ENCODE data around the gene TRABD.
"Not testable (repeated sequence)": the region's sequence is repeated elsewhere in the genome, so short reads cannot be mapped to it uniquely, and the experiment has no call there.

The TRABD gene

DNA sequence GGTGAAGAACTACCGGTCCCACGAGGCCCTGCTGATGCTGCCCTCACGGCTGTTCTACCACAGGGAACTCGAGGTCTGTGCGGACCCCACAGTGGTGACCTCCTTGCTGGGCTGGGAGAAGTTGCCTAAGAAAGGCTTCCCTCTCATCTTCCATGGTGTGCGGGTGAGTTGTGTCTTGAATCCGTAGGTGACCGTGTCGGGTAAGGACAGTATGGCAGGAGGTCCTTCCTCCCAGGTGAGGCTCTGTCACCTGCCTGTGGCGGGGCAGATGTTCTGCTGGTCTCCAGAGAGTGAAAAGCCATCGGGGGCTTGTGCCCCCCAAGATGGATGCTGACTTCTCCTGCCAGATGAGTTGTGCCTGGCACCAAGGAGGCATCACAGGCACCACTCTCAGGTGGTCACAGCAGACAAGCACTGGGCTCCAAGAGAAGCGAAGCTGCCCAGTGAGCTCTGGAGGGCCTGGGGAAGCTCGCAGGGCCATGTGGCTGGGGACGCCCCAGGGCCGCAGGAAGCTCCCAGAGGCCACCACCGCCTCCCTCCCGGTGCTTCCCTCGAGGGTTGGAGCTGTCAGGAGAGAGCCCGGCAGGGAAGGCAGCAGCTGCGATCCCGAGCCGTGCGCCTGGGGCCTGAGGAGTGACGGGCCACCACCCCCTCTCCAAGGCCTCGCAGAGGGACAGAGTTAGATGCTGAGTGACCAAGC, 32.5 kb upstream of the TRABD start:
- no peak for DNase-seq

GRCh38 chr22:50153756-50154140, 32.0 kb upstream of the TRABD start:
- no peak for DNase-seq

DNA sequence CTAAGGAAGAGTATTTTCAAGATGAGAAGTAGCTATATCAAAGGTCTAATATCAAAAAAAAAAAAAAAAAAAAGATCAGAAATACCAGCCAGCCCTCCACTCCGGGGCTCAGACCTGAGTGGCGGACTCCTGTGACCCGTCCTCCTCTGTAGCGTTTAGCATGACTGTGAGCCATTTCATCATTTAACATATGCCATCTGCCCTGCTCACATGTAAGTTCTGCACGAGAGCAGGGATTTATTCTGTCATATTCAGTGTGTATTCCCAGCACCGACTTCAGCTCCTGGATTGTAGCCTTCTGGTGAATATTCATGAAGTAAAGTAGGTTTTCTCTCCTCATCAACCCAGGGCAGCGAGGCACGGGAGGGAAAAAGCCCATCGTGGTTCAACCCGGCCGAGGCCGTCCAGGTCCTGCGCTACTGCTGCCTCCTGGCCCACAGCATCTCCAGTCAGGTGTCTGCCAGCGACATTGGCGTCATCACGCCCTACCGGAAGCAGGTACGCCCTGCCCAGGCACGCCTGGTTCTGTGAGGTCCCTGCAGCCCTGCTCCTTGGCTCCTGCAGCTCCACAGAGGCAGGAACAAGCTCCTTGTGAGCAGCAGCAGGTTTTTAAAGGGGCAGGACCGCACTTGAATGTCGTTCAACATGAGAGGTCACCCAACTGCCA, 27.9 kb upstream of the TRABD start:
- DNase-seq, result no peak

DNA sequence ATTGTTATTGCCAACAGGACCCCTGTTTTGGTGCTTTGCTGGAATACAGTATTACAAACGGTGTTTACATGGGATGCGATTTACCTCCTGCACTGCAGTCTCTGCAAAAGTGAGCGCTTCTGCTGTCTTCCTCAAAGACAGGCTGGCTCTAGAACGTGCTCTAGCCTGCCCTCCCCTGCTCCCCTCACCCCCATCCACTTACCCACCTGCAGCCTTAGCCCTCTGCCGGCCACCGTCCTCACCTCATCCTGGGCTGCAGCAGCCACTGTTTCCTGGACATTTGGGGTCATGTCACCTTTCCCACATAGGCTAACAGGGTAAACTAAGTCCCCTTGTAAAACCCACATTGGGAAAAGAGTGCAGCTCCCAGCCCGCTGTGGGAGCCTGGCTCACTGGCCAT, 24.8 kb upstream of the TRABD start:
- DNase-seq, result no peak

DNA sequence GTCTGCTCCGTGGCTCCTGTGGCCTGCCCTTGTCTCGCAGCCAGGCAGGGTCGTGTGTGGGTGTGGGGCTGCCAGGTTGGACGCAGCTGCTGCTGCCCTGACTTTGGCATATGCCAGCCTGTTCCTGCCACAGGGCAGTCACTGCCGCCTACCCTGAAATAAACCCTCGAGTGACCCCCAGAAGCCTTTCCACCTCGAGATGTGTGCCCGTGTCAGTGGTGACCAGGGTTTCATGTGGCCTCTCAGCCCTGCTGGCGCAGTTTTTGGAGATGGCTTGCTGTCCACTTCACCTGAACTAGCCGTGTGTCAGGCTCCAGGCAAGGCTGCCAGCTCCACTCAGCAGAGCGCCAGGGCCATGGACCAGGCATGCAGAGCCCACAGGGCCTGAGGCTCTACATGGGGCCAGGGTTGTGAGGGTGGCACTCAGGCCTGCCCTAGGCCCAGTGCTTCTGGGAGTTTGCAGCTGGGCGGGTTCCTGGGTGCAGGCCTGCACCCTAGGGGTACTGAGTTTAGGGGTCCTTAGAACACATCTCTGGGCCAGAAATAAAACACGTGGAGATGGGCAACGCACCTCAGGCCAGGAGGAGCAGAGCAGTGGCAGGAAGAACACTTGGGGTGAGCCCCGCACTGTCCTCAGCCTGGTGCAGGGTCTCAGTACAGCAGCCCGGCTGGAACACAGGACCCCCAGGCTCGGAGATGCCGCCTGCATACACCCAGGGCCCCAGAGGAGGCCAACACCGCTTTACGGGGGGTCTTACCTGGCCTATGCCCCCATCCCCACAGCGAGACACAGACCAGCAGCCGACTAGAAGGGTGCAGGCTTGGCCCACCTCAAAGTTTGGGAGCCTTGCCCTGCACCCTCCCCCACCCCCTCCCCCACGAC, 24.0 kb upstream of the TRABD start:
- no peak for DNase-seq

DNA sequence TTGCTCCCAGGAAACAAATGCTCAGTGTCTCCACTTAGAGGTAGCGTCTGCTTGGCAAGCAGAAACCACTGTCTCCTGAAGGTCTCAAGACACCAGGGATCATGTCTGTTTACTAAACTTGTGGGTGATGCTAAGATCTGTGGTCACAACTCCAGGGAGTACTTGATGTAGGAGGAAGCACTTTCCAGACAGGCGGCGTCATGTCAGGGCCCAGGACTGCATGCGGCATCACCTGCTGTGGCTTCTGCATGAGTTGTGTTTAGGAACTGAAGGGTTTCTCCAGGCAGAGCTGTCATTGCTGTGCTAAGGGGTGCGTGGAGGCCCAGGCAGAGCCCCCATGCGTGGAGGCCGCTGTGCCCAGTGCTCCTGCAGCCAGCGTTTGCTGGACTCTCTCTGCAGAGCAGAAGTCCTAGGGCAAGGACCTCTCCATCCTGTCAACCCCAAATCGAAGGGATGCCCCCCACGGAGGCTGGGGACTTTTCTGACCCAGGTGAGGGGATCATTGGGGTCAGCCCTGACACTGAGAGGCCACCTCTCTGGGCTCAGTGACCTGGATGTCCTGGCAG, 23.2 kb upstream of the TRABD start:
- DNase-seq, result no peak

- no peak for DNase-seq
Observed at GRCh38 chr22:50165436-50166123, 20.1 kb upstream of the TRABD start.

DNA sequence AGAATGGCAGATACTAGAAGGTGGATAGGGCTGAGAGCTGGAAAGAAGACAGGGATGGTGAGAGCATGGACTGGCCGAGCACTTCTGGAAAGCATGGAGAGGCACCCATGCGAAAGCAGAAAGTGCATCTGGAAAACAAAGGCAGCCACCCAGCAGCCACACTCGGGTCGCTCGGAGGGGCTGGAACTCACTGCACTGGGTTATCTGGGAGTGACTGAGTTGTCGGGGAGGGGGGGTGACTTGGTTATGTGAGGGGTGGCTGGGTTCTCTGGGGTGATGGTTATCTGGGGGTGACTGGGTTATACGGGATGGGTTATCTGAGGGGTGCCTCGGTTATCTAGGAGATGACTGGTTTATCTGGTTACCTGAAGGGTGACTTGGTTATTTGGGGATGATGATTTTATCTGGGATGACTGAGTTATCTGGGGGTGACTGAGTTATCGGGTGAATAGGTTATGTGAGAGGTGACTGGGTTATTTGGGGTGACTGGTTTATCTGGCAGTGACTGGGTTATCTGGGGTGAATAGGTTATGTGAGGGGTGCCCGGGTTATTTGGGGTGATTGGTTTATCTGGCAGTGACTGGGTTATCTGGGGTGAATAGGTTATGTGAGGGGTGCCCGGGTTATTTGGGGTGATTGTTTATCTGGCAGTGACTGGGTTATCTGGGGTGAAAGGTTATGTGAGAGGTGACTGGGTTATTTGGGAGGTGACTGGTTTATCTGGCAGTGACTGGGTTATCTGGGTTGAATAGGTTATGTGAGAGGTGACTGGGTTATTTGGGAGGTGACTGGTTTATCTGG, 17.8 kb upstream of the TRABD start:
- DNase-seq, result no peak

GRCh38 chr22:50168490-50169180, 17.1 kb upstream of the TRABD start:
- DNase-seq, result not testable (repeated sequence)

- DNase-seq, result no peak
Observed at GRCh38 chr22:50169181-50169759, 16.4 kb upstream of the TRABD start.

DNA sequence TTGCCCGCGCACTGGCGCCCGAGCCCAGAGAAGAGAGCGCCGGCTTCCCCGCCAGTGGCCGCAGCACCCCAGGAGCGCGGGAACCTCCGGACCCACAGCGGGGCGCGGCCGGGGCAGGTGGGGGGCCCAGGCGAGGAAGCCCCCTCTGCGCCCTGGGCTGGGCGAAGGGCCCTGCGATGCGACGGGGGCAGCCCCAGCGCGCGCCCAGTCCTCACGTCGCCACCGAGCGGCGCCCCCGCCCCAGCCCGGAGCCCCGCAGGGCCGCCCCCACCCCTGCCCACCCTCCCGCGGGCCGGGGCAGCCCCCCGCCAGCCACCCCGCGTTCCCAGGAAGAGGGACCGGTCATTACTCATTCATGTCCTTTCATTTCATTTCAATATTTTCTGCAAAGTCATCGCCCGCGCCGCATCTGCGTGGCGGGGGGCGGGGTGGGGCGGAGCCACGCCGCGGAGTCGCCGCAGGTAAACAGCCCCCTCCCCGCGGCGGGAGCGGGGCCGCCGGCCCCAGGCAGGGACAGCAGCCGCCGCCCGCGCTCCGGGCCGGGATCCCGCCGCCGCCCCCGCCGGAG, 15.9 kb upstream of the TRABD start:
- no peak for DNase-seq

DNA sequence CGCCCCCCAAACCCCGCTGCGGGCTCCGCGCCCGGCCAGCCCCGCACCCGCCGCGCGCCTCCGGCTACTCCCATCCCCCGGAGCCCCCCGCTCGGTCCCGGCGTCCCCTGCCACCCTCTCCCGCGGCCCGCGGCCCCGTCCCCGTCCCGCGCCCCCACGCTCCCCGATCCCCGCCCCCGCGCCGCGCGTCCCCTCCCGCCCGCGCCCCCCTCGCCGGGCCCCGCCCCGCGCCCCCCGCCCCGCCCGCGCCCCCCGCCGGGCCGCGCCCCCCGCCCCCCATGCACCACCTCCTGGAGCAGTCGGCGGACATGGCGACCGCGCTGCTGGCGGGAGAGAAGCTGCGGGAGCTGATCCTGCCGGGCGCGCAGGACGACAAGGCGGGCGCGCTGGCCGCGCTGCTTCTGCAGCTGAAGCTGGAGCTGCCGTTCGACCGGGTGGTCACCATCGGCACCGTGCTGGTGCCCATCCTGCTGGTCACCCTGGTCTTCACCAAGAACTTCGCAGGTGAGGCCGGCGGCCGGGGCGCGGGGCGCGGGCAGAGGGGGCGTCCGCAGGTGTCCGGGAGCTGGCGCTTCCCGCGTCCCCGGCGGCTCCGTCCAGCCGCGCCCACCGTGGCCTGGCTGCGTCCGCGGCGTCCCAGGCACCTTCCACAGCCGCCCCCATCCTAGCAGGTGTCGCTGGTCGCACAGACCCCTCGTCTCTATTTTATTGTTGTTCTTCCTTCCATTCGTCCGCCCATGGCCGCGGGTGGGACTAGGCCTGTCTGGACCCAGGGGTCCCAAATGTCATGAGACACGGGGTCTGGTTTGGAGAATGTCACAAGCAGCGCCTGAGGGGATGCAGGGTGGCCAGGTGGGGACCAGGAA, 15.0 kb upstream of the TRABD start, which contains the start of gene PANX2:
TSS of gene PANX2 (plus strand) at position 279 of the 866 bp plus-strand sequence. CDS start at position 279, 0 bp downstream.
- DNase-seq, result peak; percentile 15

- DNase-seq, result no peak
Observed at GRCh38 chr22:50171319-50171964, 14.3 kb upstream of the TRABD start.

GRCh38 chr22:50171965-50172421, 13.7 kb upstream of the TRABD start:
- no peak for DNase-seq

DNA sequence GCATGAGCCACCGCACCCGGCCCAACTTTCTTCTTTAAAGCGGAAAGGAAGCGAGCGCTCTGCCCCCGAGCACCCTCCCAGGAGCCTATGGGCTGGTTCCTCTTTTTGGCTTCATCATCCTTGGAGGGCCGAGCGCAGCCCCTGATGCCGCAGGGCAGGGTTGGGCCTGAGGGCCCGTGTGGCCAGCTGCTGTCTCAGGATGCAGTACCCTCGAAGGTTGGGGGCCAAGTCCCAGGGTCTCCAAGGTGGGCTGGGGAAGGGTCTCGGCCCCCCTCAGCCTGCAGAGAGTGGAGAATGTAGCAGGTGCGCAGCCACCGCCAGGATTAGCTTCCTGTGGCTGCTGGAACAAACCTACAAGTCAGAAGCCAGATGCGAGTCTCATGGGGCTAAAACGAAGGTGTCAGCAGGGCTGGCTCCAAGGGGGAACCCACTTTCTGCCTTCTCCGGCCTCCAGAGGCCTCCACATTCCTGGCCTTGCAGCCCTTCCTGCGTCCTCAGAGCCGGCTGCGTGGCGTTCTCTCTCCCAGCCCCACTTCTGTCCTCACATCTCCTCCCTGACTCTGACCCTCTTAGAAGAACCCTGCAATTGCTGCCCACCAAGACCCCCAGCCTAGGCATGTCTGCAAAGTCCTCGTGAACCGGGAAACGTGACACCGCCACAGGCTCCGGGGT, 12.3 kb upstream of the TRABD start:
- DNase-seq, result no peak

- no peak for DNase-seq
Observed at GRCh38 chr22:50173983-50174355, 11.7 kb upstream of the TRABD start.

DNA sequence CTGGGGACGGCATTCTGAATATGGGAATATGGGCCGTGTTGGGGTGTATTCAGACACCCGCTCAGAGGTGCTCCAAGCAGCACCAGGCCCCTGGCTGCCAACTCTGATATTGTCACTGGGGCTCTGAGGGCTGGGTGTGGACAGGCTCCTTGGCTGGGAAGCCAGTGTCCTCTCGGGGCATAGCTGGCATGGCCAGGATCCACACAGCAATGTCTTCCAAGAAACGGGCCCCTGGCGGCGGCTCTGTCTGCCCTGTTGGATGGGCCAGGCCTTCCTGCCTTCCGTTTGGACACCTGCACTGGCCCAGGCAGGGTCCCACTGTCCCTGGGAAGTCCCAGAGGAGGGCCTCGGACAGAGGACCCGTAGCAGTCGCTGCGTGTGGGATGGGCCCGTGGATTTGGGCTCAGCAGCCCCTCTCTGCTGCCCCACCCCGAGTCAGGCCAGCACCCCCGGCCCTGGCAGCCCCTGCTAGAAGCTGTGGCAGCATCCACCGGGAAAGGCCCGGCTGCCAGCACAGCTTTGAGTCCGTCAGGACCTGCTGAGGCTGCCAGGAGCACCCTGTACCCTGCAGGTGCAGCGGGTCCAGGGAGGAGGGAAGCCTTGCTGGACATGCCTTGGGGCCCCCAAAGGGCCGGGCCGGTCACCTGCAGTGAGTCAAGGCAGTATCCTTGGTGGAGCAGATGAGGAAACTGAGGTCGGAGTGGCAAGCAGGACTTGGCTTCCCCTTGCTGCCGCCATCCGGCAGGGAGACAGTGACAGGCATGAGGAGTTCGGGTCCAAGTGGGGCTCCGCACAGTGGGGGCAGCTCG, 11.1 kb upstream of the TRABD start:
- no peak for DNase-seq

DNA sequence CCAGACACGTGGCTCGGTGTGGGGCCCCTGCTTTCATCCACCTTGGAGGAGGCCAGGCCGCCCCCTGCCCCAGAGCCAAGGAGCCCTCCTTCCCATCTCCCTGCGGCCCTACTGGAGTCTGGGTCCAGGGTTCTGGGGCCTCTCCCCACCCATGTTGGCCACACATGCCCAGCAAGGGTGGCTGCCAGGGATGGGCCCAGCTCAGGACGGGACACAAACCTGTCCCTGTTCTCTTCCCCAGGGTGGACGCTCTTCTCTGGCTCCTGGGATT, 10.6 kb upstream of the TRABD start:
- DNase-seq, result no peak
